HG02642 (cell line): Measurements from ENCODE around the gene GAB3.
"Not testable (repeated sequence)": the region's sequence is repeated elsewhere in the genome, so short reads cannot be mapped to it uniquely, and the experiment has no call there.

Experiments used
- ATAC-seq: cut with Tn5 transposase; IDR thresholded peaks from one replicate; pipeline ENCODE4 v1.9.1; 2021; ENCODE audit warnings: mild to moderate bottlenecking; ENCODE audit not compliant: unreplicated experiment, poor library complexity

Gene GAB3

GRCh38 chrX:154724993-154725756, 25.7 kb downstream of the GAB3 start:
- ATAC-seq: no peak

DNA sequence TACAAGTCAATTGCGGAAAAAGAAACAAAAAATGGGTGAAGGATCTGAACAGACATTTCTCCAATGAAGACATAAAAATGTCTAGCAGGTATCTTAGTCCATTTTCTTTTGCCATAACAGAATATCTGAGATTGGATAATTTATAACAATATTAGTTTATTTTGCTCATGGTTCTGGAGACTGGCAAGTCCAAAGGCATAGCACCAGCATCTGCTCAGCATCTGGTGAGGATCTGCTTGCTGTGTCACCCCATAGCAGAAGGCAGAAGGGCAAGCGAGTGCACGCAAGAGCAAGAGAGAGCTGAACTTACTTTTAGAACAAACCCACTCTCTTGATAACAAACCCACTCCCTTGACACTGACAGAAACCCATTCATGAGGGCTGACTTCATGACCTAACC, 29.7 kb downstream of the GAB3 start:
- no peak for ATAC-seq

GRCh38 chrX:154720067-154720466, 30.8 kb downstream of the GAB3 start:
- ATAC-seq: no peak

- no peak for ATAC-seq
Measured at GRCh38 chrX:154719132-154719675, 31.7 kb downstream of the GAB3 start.

DNA sequence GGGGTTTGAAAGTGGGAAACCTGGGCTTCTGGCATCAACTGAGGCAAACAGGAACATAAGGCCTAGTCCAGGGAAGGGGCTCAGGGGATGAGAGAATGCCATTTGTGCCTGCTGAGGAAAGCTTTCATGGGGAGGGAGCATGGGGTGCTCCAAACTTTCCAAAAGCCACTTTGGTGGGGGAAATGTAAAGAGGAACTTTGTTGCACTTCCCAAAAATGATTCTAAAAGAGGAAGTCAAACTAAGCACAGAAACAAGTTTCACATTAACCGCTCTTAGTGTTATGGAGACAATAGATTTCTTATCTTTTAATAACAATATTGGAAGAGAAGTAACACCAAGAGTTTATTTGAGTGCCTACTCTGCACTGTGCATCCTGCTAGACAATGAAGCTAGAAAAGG, 32.3 kb downstream of the GAB3 start:
- ATAC-seq: no peak

DNA sequence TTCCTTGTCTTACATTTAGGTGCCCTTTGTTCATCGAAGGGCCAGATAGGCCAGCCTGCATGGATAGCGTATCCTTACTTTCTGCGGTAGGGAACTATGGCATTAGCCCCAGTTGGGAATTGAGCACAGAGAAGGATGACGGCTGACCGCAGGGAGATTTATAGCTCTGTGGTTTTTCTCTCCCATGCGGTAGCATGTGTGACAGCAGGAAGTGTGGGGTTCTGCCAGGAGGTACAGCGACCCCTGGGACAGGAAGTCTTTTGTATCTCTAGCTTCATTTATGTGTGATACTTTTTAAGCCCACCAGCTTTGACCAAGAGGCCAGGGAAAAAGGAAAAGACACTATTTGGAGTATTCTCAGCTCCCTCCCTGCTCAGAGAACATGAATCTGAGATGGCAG, 33.1 kb downstream of the GAB3 start:
- ATAC-seq: no peak

- ATAC-seq: no peak
Measured at GRCh38 chrX:154715825-154716224, 35.1 kb downstream of the GAB3 start.

GRCh38 chrX:154714925-154715324, 36.0 kb downstream of the GAB3 start:
- no peak for ATAC-seq

GRCh38 chrX:154712781-154713740, 37.8 kb downstream of the GAB3 start:
- ATAC-seq: peak; percentile 79

GRCh38 chrX:154711264-154711663, 39.6 kb downstream of the GAB3 start:
- ATAC-seq: no peak

DNA sequence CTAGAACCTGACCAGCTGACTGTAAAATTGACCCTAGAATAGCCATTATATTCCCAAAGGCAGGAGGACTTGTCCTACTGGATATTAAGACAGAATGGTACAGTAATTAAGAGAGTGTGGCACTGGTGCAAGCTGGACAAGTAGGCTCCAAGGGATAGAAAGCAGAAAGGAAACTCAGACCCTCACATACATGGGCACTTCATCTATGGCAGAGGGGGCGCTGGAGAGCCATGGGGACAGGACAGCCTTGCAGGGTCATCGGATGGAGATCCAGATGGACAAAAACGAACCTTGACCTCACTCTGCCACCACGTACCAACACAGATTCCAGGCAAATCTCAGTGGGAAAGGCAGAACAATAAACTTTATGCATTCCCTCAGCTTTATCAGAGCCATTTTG, 40.6 kb downstream of the GAB3 start:
- ATAC-seq: no peak

DNA sequence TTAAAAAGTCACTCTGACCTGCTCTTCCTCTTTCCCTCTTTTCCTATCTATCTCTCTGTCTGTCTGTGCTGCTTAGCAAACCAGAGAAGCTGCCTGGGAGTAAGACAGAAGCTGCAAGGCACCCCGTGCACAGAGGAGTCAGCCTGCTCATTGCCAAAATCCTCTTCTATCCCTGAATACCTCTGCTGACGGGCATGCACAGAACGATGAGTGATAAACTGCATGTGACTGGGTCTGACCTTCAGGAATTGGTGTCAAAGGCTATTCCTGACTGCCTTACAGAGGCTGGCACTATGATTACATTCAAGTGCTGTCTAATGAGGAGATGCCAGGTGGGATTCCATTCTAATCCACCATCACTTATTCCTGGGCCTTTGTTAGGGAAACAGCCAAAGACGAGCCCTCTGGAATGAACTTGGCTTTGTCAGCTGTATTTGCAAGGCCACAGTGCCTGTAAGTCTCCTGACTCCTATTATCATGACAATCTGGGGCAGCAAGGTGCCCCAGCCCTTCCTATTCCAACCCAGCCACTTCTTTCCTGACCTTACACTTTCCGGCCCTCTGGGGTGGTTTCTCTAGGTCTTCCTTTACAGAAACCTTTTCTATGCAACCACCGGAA, 52.1 kb downstream of the GAB3 start:
- no peak for ATAC-seq

DNA sequence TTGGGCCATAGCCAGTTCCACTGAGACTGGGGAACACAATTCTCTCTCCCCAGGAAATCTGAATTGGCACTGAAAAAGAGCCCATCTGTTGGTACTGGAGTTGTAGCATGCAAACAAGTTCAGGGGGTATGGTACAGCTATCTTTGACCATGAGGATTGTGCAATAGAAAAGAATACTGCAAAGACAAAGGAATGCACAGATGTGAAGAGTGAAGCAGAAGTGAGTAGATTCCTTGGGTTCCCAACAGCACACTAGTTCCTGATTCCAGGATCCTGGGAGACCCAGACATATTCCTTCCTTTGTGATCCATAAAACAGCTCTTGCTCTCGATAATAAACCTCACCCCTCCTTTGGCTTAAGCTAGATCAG, 54.2 kb downstream of the GAB3 start:
- no peak for ATAC-seq

- no peak for ATAC-seq
Measured at GRCh38 chrX:154695911-154696675, 54.8 kb downstream of the GAB3 start.

DNA sequence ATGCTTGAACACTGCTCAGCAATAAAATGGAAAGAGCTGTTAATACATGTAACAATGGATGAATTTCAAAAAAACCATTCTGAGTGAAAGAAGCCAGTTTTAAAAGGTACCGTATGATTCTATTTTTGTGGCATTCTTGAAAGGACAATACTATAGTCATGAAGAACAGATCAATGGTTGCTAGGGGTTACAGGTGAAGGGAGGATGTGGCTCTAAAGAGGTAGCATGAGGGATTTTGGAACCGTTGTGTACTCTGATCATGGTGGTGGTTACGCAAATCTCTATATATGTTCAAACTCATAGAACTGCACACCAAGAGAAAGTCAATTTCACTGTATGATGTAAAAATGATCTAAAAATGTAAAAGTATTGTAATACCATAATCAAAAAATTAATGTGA, 57.5 kb downstream of the GAB3 start:
- ATAC-seq: no peak

GRCh38 chrX:154690438-154690837, 60.4 kb downstream of the GAB3 start:
- ATAC-seq: not testable (repeated sequence)

- not testable (repeated sequence) for ATAC-seq
Measured at GRCh38 chrX:154672084-154672483, 78.8 kb downstream of the GAB3 start.

DNA sequence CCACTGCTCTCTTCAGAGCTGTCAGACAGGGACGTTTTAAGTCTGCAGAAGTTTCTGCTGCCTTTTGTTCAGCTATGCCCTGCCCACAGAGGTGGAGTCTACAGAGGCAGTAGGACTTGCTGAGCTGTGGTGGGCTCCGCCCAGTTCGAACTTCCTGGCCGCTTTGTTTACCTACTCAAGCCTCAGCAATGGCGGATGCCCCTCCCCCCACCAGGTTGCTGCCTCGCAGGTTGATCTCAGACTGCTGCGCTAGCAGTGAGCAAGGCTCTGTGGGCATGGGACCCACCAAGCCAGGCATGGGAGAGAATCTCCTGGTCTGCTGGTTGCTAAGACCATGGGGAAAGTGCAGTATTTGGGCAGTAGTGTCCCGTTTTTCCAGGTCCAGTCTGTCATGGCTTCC, 80.0 kb downstream of the GAB3 start:
- ATAC-seq: not testable (repeated sequence)

DNA sequence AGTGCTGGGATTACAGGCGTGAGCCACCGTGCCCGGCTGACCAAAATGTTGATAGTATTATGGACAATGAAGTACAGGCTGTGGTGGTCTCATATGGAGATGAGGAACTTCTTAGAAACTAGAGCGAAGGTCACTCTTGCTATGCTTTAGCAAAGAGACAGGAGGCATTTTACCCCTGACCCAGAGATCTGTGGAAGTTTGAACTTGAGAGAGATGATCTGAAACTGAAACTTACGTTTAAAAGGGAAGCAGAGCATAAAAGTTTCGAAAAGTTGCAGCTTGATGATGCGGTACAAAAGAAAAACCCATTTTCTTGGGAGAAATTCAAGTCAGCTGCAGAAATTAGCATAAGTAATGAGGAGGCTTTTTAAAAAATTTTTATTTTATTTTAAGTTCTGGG, 89.0 kb downstream of the GAB3 start:
- ATAC-seq: no peak

- no peak for ATAC-seq
Measured at GRCh38 chrX:154661170-154661569, 89.7 kb downstream of the GAB3 start.
